Left ventricle myocardium inferior (tissue), 1 donor: Measurements from ENCODE around the gene CEP78. TPM values are rescaled to one million over a fixed set of nuclear protein-coding genes. Genes with fewer than 3 reads are reported as not detected.

Source experiments
- DNase-seq: peaks from one replicate; pipeline ENCODE4 v3.0.0-alpha.2; 2020
- H3K27ac ChIP-seq: fragments of 200-600 bp; replicated peaks from 2 replicates; pipeline ENCODE4 v1.8.0; 2021
- H3K27me3 ChIP-seq: fragments of 200-600 bp; 2 replicates; pipeline ENCODE4 v1.8.0; 2021; ENCODE audit warnings: low read depth
- H3K36me3 ChIP-seq: fragments of 200-600 bp; 2 replicates; pipeline ENCODE4 v1.8.0; 2021
- H3K4me1 ChIP-seq: fragments of 200-600 bp; 2 replicates; pipeline ENCODE4 v1.8.0; 2021
- H3K4me3 ChIP-seq: fragments of 200-600 bp; 2 replicates; pipeline ENCODE4 v1.8.0; 2021; ENCODE audit warnings: mild to moderate bottlenecking, moderate library complexity
- H3K9me3 ChIP-seq: fragments of 200-600 bp; replicated peaks from 2 replicates; pipeline ENCODE4 v1.8.0; 2021
- intact Hi-C: fragments of 100-400 bp; cut with micrococcal nuclease; formaldehyde crosslinking; loops from one replicate; pipeline ENCODE4 v1.11.0; 2022
- total RNA-seq: library from RNA; stranded (reverse); fragmentation: NEBNext Ultra II Directional; extraction: Animal tissue kit (Norgen Biotek cat#: 25700); gene quantifications from one replicate; pipeline ENCODE4 v1.2.1, GENCODE V29; 2021
- TF ChIP-seq, protein P1 (sequence below): fragments of 200-600 bp; IDR thresholded peaks from 2 replicates; pipeline ENCODE4 v1.8.0; 2021; ENCODE audit warnings: antibody characterized with exemption, mild to moderate bottlenecking, borderline replicate concordance
- donor health status: DM: no; HTN: yes; CAD: no; lungs with severe emphysema.

The CEP78 gene
- total RNA-seq, 1 donor from 2014 or later = 3.4 TPM

GRCh38 chr9:78303377-78304062 is 67.6 kb downstream of the CEP78 start:
- Histone ChIP-seq H3K27ac (no peak overlapping the region), H3K4me1 (peaks cover under 1% of the 10 kb centered on the region), H3K9me3 (no peaks in the 10 kb centered on the region), H3K36me3 (no peaks in the 10 kb centered on the region), H3K4me3 (no peak overlapping the region), H3K27me3 (peaks cover 38% of the 10 kb centered on the region)
- DNase-seq = no peak
- intact Hi-C loops = no loop called here
- TF ChIP-seq, protein P1, sequence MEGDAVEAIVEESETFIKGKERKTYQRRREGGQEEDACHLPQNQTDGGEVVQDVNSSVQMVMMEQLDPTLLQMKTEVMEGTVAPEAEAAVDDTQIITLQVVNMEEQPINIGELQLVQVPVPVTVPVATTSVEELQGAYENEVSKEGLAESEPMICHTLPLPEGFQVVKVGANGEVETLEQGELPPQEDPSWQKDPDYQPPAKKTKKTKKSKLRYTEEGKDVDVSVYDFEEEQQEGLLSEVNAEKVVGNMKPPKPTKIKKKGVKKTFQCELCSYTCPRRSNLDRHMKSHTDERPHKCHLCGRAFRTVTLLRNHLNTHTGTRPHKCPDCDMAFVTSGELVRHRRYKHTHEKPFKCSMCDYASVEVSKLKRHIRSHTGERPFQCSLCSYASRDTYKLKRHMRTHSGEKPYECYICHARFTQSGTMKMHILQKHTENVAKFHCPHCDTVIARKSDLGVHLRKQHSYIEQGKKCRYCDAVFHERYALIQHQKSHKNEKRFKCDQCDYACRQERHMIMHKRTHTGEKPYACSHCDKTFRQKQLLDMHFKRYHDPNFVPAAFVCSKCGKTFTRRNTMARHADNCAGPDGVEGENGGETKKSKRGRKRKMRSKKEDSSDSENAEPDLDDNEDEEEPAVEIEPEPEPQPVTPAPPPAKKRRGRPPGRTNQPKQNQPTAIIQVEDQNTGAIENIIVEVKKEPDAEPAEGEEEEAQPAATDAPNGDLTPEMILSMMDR = no peak

DNA sequence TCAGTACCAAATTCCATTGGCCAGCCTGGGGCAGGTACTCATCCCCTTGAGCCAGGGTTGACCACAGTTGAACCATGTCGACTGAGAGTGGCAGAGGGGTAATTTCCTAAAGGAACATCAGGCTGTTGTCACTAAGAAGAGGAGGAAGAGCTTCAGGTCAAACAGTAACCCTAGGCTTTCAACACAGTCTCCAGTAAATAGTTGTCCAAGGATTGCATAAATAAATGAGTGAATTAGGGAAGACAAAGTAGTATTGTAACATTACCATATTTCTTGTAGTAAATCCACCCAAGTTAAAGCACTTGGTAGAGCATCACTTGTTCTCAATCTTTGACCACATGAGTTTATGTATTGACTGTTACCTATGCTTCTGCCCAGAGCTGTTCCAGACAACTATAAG is 68.5 kb downstream of the CEP78 start:
- intact Hi-C loops = no loop called here
- TF ChIP-seq, protein P1 = no peak
- no peak for DNase-seq
- no peak overlapping the region for H3K27ac ChIP-seq
- no peaks in the 10 kb centered on the region for H3K9me3 ChIP-seq
- no peaks in the 10 kb centered on the region for H3K4me1 ChIP-seq
- no peak overlapping the region for H3K4me3 ChIP-seq
- H3K27me3 ChIP-seq = peaks cover 30% of the 10 kb centered on the region
- H3K36me3 ChIP-seq = no peaks in the 10 kb centered on the region

DNA sequence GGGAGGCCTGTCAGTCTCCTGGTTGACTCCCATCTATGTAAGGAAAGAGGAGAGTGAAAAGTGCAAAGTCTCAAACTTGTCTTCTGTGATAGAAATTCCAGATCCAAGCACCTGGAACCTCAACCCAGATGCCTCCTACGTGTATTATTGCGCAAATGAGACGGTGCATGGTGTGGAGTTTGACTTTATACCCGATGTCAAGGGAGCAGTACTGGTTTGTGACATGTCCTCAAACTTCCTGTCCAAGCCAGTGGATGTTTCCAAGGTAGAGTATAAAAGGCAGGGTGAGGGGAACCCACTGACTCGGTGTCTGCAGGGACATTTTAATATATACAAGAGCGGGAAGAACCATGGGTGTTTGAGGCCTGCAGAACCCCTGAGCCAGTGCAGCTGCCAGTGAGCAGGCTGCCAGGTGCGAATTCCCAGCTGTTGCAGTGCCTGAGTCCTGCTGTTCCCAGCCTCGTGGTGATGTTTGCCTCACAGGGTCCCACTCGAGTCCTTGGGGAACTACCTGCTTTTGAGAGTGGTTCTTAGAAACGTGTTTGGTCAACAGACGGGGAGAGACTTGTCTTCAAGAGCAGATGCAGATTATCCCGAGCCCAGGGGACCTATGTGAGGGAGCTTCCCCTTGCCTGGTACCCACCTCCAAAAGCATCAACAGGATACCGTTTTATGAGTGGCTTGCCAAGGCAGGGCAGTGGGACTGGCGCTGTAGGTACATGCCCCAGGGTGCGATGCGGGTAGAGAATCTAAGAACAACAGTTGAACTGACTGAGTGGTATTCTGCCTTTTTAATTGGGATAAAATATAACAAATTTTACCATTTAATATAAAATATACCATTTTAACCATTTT is 70.6 kb downstream of the CEP78 start:
- Histone ChIP-seq H3K4me1 (no peaks in the 10 kb centered on the region), H3K4me3 (no peak overlapping the region), H3K27me3 (peaks cover 9% of the 10 kb centered on the region), H3K27ac (no peak overlapping the region), H3K36me3 (no peaks in the 10 kb centered on the region), H3K9me3 (no peaks in the 10 kb centered on the region)
- intact Hi-C loops = no loop called here
- TF ChIP-seq, protein P1 = no peak
- DNase-seq = no peak

- intact Hi-C loops = no loop called here
- Histone ChIP-seq H3K9me3 (no peaks in the 10 kb centered on the region), H3K27me3 (no peaks in the 10 kb centered on the region), H3K27ac (no peak overlapping the region), H3K4me1 (no peaks in the 10 kb centered on the region), H3K4me3 (no peak overlapping the region), H3K36me3 (no peaks in the 10 kb centered on the region)
- TF ChIP-seq, protein P1 = no peak
- DNase-seq = no peak
Observed at GRCh38 chr9:78307360-78307759, 71.5 kb downstream of the CEP78 start.

DNA sequence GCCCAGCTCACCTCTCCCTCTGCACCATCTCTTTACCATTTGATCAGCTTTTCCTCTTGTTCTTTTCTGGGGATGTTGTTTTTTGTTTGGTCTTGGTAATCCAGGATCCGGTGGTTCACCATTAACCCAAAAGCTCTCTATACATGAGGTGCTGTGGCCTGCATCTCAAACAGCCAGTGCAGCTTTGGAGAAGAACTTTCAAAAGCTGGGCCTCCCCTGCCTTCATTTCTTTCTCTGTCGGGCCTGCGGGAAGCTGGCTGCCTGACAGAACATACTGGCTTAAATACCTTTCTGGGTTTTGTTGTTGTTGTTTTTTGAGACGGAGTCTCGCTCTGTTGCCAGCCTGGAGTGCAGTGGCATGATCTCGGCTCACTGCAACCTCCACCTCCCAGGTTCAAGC is 73.2 kb downstream of the CEP78 start:
- no peak for DNase-seq
- Histone ChIP-seq H3K9me3 (no peaks in the 10 kb centered on the region), H3K27me3 (no peaks in the 10 kb centered on the region), H3K36me3 (no peaks in the 10 kb centered on the region), H3K4me1 (no peaks in the 10 kb centered on the region), H3K4me3 (no peak overlapping the region), H3K27ac (no peak overlapping the region)
- TF ChIP-seq, protein P1 = no peak
- intact Hi-C loops = no loop called here
